ENCODE results near the gene SCARF1. TPM values are rescaled to one million over a fixed set of nuclear protein-coding genes. Genes with fewer than 3 reads are reported as not detected.
A peak's percentile ranks its signal among the peaks of the same experiment; 100 is the strongest.
"Not testable (repeated sequence)": the region's sequence is repeated elsewhere in the genome, so short reads cannot be mapped to it uniquely, and the experiment has no call there.

SCARF1 gene
- total RNA-seq, 1 donor from 2014 or later: 0.42 TPM

- Mint-ChIP-seq H3K27ac (ENCODE audit: unreplicated experiment) (no peak overlapping the region), H3K27me3 (ENCODE audit: low read depth) (no peaks in the 10 kb centered on the region), H3K4me1 (no peaks in the 10 kb centered on the region), H3K9me3 (no peaks in the 10 kb centered on the region), H3K36me3 (ENCODE audit: low read depth) (peaks cover 62% of the 10 kb centered on the region), H3K4me3 (no peak overlapping the region)
- no peak for TF ChIP-seq CTCF (conservative IDR thresholded peaks at IDR 0.05)
- no peak for DNase-seq (ENCODE audit: low read depth, low spot score)
Observed at GRCh38 chr17:1658100-1658499, 12.6 kb upstream of the SCARF1 start.

- no peak for TF ChIP-seq CTCF (conservative IDR thresholded peaks at IDR 0.05)
- Mint-ChIP-seq H3K4me1 (no peaks in the 10 kb centered on the region), H3K4me3 (no peak overlapping the region), H3K27ac (ENCODE audit: unreplicated experiment) (no peak overlapping the region), H3K27me3 (ENCODE audit: low read depth) (no peaks in the 10 kb centered on the region), H3K9me3 (no peaks in the 10 kb centered on the region), H3K36me3 (ENCODE audit: low read depth) (peaks cover 37% of the 10 kb centered on the region)
- DNase-seq (ENCODE audit: low read depth, low spot score): no peak
Observed at GRCh38 chr17:1653735-1654134, 8.2 kb upstream of the SCARF1 start.

- H3K9me3 Mint-ChIP-seq; H3K4me1 Mint-ChIP-seq; DNase-seq (ENCODE audit: low read depth, low spot score); H3K27ac Mint-ChIP-seq (ENCODE audit: unreplicated experiment); H3K27me3 Mint-ChIP-seq (ENCODE audit: low read depth): not testable (repeated sequence)
- Mint-ChIP-seq H3K36me3 (ENCODE audit: low read depth) (peaks cover 28% of the 10 kb centered on the region), H3K4me3 (peak overlapping the region; percentile 59)
Observed at GRCh38 chr17:1652794-1653193, 7.3 kb upstream of the SCARF1 start.

- DNase-seq (ENCODE audit: low read depth, low spot score): no peak
- H3K4me3 Mint-ChIP-seq: no peak overlapping the region
- no peak overlapping the region for H3K27ac Mint-ChIP-seq (ENCODE audit: unreplicated experiment)
- H3K9me3 Mint-ChIP-seq: no peaks in the 10 kb centered on the region
- H3K36me3 Mint-ChIP-seq (ENCODE audit: low read depth): peaks cover 20% of the 10 kb centered on the region
- H3K27me3 Mint-ChIP-seq (ENCODE audit: low read depth): no peaks in the 10 kb centered on the region
- peaks cover 8% of the 10 kb centered on the region for H3K4me1 Mint-ChIP-seq
- no peak for TF ChIP-seq CTCF (conservative IDR thresholded peaks at IDR 0.05)
Observed at GRCh38 chr17:1651559-1651844, 6.0 kb upstream of the SCARF1 start.

GRCh38 chr17:1650731-1651558 is 5.4 kb upstream of the SCARF1 start:
- Mint-ChIP-seq H3K4me1 (peaks cover 13% of the 10 kb centered on the region), H3K27ac (ENCODE audit: unreplicated experiment) (no peak overlapping the region), H3K4me3 (peak overlapping the region; percentile 31), H3K36me3 (ENCODE audit: low read depth) (peaks cover 15% of the 10 kb centered on the region), H3K9me3 (no peaks in the 10 kb centered on the region), H3K27me3 (ENCODE audit: low read depth) (peaks cover 3% of the 10 kb centered on the region)
- TF ChIP-seq CTCF (conservative IDR thresholded peaks at IDR 0.05): no peak
- DNase-seq (ENCODE audit: low read depth, low spot score): no peak

- Mint-ChIP-seq H3K27ac (ENCODE audit: unreplicated experiment) (no peak within 1 kb of the TSS), H3K4me3 (peak within 1 kb of the TSS; percentile 72), H3K9me3 (no peaks in the 10 kb centered on the region), H3K27me3 (ENCODE audit: low read depth) (peaks cover 11% of the 10 kb centered on the region), H3K36me3 (ENCODE audit: low read depth) (peaks cover 13% of the 10 kb centered on the region), H3K4me1 (peaks cover 21% of the 10 kb centered on the region)
- TF ChIP-seq CTCF (conservative IDR thresholded peaks at IDR 0.05): no peak
- no peak for DNase-seq (ENCODE audit: low read depth, low spot score)
Observed at GRCh38 chr17:1649844-1650501, 4.4 kb upstream of the SCARF1 start, which contains the start of gene RILP. RILP (minus strand) TSS chr17:1649866; CDS start chr17:1649804, 62 bp downstream.

Measured in neural crest cell (in vitro differentiated cells).